ENCODE measurements around the gene TRIM39. TPM values are rescaled to one million over a fixed set of nuclear protein-coding genes. Genes with fewer than 3 reads are reported as not detected.

The TRIM39 gene
- total RNA-seq, 2 donors from 2014 or later: 16.4 to 17.1 TPM

DNA sequence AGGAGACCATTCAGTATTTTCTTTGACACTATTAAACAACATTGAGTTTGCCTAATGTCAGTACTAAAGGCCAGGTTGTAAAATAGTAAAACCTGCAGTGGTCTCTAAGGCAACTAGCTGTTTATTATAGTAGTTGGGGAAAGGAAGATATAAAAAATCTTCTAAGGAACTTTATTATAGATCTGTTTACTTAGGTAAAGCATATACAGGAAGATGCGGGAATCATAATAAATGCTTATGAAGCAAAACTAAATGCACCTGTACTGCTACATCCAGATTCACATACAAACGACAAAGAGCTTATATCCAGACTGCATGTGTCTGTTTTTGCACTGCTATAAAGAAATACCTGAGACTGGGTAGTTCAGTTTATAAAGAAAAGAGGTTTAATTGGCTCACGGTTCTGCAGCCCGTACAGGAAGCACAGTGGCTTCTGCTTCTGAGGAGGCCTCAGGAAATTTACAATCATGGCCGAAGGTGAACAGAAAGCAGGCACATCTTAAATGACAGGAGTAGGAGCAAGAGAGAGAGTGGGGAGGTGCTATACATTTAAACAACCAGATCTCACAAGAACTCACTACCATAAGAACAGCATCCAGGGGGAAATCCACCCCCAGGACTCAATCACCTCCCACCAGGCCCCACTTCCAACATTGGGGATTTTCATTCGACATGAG, 8.7 kb upstream of the TRIM39 start:
- no peaks in the 10 kb centered on the region for H3K27me3 Mint-ChIP-seq (ENCODE audit: insufficient read depth)
- 94 to 96% methylated on average over 3 to 6 of the region's 6 CpGs for WGBS, 2 experiments (ENCODE audit: insufficient coverage in 1 of 2, insufficient read length in 1 of 2)
- no peak for DNase-seq
- H3K27ac ChIP-seq (ENCODE audit: low read depth, low read length): no peak overlapping the region
- H3K4me1 Mint-ChIP-seq: peaks cover 22% of the 10 kb centered on the region
- H3K4me3 ChIP-seq (ENCODE audit: low read length): no peak overlapping the region
- H3K27me3 ChIP-seq (ENCODE audit: control insufficient read depth, insufficient read depth, low read length, poor library complexity, severe bottlenecking): no peaks in the 10 kb centered on the region
- no peak overlapping the region for H3K27ac Mint-ChIP-seq
- H3K9me3 Mint-ChIP-seq: no peaks in the 10 kb centered on the region
- no peak overlapping the region for H3K9ac ChIP-seq (ENCODE audit: extremely low read depth, low read length, poor library complexity, severe bottlenecking)
- H3K36me3 Mint-ChIP-seq (ENCODE audit: low read depth): peaks cover 43% of the 10 kb centered on the region
- H3K4me1 ChIP-seq (ENCODE audit: control insufficient read depth, insufficient read depth, low read length): no peaks in the 10 kb centered on the region
- H3K36me3 ChIP-seq (ENCODE audit: control insufficient read depth, insufficient read depth, low read length): peaks cover 77% of the 10 kb centered on the region
- peaks cover 14% of the 10 kb centered on the region for H3K9me3 ChIP-seq (ENCODE audit: control insufficient read depth, low read length)
- no peak overlapping the region for H3K4me3 Mint-ChIP-seq
- TF ChIP-seq, protein P1, sequence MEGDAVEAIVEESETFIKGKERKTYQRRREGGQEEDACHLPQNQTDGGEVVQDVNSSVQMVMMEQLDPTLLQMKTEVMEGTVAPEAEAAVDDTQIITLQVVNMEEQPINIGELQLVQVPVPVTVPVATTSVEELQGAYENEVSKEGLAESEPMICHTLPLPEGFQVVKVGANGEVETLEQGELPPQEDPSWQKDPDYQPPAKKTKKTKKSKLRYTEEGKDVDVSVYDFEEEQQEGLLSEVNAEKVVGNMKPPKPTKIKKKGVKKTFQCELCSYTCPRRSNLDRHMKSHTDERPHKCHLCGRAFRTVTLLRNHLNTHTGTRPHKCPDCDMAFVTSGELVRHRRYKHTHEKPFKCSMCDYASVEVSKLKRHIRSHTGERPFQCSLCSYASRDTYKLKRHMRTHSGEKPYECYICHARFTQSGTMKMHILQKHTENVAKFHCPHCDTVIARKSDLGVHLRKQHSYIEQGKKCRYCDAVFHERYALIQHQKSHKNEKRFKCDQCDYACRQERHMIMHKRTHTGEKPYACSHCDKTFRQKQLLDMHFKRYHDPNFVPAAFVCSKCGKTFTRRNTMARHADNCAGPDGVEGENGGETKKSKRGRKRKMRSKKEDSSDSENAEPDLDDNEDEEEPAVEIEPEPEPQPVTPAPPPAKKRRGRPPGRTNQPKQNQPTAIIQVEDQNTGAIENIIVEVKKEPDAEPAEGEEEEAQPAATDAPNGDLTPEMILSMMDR (conservative IDR thresholded peaks at IDR 0.05): no peak

DNA sequence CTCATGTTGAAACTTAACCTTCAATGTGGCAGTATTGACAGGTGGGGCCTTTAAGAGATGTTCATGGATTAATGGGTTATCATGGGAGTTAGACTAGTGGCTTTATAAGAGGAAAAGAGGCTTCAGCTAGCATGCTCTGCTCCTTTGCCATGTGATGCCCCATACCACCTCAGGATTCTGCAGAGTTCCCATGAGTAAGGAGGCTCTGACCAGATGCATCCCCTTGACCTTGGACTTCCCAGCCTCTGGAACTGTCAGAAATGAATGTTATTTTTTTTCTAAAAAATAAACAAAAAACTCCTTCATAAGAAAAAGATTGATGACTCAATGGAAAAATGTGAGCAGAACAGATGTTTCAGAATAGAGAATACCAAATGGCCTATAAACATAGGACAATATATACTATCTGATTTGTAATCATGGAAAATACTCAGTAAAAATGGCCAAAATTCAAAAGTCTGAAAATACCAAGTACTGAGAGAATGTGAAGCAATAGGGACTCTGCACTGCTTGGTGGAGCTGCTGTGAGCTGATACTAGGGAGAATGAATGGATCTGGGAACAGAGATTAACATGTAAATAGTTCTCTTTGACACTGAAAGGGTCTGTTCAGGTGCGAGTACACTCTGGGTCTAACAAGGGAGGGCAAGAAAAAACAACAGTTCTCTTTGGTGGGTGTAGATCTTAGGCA, 7.4 kb upstream of the TRIM39 start:
- Mint-ChIP-seq H3K4me3 (no peak overlapping the region), H3K27ac (no peak overlapping the region), H3K27me3 (ENCODE audit: insufficient read depth) (no peaks in the 10 kb centered on the region), H3K4me1 (peaks cover 27% of the 10 kb centered on the region), H3K36me3 (ENCODE audit: low read depth) (peaks cover 33% of the 10 kb centered on the region), H3K9me3 (no peaks in the 10 kb centered on the region)
- Histone ChIP-seq H3K9me3 (ENCODE audit: control insufficient read depth, low read length) (peaks cover 14% of the 10 kb centered on the region), H3K27ac (ENCODE audit: low read depth, low read length) (no peak overlapping the region), H3K4me1 (ENCODE audit: control insufficient read depth, insufficient read depth, low read length) (no peaks in the 10 kb centered on the region), H3K4me3 (ENCODE audit: low read length) (no peak overlapping the region), H3K9ac (ENCODE audit: extremely low read depth, low read length, poor library complexity, severe bottlenecking) (no peak overlapping the region), H3K36me3 (ENCODE audit: control insufficient read depth, insufficient read depth, low read length) (peaks cover 67% of the 10 kb centered on the region), H3K27me3 (ENCODE audit: control insufficient read depth, insufficient read depth, low read length, poor library complexity, severe bottlenecking) (no peaks in the 10 kb centered on the region)
- TF ChIP-seq, protein P1 (conservative IDR thresholded peaks at IDR 0.05): no peak
- DNase-seq: no peak
- WGBS, 2 experiments (ENCODE audit: insufficient coverage in 1 of 2, insufficient read length in 1 of 2): 94 to 100% methylated on average over 1 of the region's 1 CpG

DNA sequence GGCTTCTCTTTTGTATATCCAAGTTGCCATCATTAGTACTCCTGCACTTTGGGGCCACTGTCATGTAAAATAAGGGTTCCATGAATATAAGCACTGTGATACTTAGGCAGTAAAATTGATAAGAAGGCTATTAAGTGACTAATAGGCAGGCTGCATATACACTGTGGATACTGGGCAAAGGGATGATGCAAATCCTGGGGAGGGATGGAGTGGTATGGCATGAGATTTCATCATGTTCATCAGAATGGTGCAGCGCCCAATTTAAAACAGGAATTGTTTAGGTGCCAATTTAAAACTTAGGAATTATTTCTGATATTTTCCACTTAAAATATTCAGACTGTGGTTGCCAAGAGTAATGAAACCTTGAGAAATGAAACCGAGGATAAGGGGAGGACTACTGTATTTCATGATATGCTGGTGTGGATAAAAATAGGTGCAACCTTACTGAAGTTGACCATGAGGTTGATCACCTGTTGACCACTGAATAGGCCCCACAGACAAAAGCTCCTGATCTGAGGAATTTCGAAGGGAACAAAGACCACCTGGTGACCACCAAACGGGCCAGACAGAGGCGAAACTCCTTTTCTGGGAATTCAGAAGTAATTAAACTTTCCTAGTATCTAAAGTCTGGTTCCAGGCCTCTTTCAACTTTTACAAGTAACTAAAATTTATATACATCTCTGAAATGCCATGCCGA, 4.9 kb upstream of the TRIM39 start:
- Mint-ChIP-seq H3K36me3 (ENCODE audit: low read depth) (peaks cover 21% of the 10 kb centered on the region), H3K27me3 (ENCODE audit: insufficient read depth) (no peaks in the 10 kb centered on the region), H3K27ac (peak overlapping the region; percentile 81), H3K4me3 (no peak overlapping the region), H3K9me3 (no peaks in the 10 kb centered on the region), H3K4me1 (peaks cover 36% of the 10 kb centered on the region)
- no peak overlapping the region for H3K9ac ChIP-seq (ENCODE audit: extremely low read depth, low read length, poor library complexity, severe bottlenecking)
- no peaks in the 10 kb centered on the region for H3K27me3 ChIP-seq (ENCODE audit: control insufficient read depth, insufficient read depth, low read length, poor library complexity, severe bottlenecking)
- peaks cover 14% of the 10 kb centered on the region for H3K9me3 ChIP-seq (ENCODE audit: control insufficient read depth, low read length)
- no peaks in the 10 kb centered on the region for H3K4me1 ChIP-seq (ENCODE audit: control insufficient read depth, insufficient read depth, low read length)
- peak overlapping the region; percentile 56 for H3K4me3 ChIP-seq (ENCODE audit: low read length)
- TF ChIP-seq, protein P1 (conservative IDR thresholded peaks at IDR 0.05): no peak
- H3K27ac ChIP-seq (ENCODE audit: low read depth, low read length): no peak overlapping the region
- no peak for DNase-seq
- WGBS, 2 experiments (ENCODE audit: insufficient coverage in 1 of 2, insufficient read length in 1 of 2): 74 to 89% methylated on average over 3 to 6 of the region's 6 CpGs
- H3K36me3 ChIP-seq (ENCODE audit: control insufficient read depth, insufficient read depth, low read length): peaks cover 48% of the 10 kb centered on the region

Data from endodermal cell (in vitro differentiated cells).